Stomach (tissue), 4 donors: ENCODE measurements around the gene ANTXR2.

ENCODE experiments used
- CTCF ChIP-seq, 7 experiments: fragments of 450-650 bp in 4 of 7; fragments of 200-600 bp in 3 of 7; sonication (generic) in 3 of 7; IDR thresholded peaks; one replicate each; pipeline ENCODE4 v1.5.1; 2016 to 2019; ENCODE audit warnings: antibody characterized with exemption in 7 of 7, control low read depth in 2 of 7, mild to moderate bottlenecking in 1 of 7
- POLR2A ChIP-seq, 4 donors: fragments of 450-650 bp; IDR thresholded peaks; one replicate each; pipeline ENCODE4 v1.6.1; 2016; ENCODE audit warnings: antibody characterized with exemption in 4 of 4, control low read depth in 2 of 4, mild to moderate bottlenecking in 1 of 4, moderate library complexity in 1 of 4
- POLR2AphosphoS5 ChIP-seq, 3 donors: sonication (generic); formaldehyde crosslinking; IDR thresholded peaks; one replicate each; pipeline ENCODE4 v1.6.1; 2016; ENCODE audit warnings: antibody characterized with exemption in 3 of 3

DNA sequence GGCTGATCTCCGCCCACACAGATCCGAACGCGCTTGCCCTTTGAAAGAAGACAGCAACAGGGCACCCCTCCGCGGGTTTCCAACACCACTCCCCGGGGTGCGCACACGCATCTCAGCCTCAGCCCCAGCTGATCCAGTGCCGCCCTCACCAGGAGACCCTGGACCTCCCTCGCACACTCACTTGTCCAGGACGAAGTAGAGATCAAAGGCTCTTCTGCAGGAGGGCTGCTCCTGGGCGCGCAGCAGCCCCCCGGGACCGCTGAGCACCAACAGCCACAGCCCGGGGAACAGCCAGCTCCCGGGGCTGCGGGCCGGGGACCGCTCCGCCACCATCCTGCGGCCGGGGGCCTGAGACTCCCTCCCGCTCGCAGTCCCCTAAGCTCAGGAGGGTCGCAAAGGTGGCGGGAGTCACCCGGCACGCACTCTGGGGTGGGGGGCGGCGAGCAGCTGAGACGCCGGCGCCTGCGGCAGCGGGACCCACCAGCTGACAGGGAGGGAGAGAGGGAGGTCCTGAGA lies 743 bp downstream of the ANTXR2 start:
- no peak for TF ChIP-seq POLR2AphosphoS5 (IDR thresholded peaks at IDR 0.05)
- no peak for TF ChIP-seq POLR2A (IDR thresholded peaks at IDR 0.05)
- no peak for TF ChIP-seq CTCF (IDR thresholded peaks at IDR 0.05)
